ENCODE results near the gene USP44.

DNA sequence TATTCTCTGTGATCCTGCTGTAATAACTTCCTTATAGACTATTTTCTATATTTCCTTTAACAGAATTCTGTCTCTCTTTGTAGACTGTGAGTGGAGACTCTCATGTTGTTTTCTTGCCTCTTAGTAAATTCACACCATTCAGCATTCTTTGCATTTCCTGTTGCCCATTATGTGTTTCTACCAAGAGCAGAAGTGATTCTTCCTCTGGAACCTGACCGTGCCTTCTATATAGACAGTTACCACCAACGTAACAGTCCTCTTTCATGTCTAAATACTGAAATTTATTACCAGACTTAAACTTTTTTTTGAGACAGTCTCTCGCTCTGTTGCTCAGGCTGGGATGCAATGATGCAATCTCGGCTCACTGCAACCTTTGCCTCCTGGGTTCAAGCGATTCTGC is 46.2 kb downstream of the USP44 start:
- TF ChIP-seq, protein P1, sequence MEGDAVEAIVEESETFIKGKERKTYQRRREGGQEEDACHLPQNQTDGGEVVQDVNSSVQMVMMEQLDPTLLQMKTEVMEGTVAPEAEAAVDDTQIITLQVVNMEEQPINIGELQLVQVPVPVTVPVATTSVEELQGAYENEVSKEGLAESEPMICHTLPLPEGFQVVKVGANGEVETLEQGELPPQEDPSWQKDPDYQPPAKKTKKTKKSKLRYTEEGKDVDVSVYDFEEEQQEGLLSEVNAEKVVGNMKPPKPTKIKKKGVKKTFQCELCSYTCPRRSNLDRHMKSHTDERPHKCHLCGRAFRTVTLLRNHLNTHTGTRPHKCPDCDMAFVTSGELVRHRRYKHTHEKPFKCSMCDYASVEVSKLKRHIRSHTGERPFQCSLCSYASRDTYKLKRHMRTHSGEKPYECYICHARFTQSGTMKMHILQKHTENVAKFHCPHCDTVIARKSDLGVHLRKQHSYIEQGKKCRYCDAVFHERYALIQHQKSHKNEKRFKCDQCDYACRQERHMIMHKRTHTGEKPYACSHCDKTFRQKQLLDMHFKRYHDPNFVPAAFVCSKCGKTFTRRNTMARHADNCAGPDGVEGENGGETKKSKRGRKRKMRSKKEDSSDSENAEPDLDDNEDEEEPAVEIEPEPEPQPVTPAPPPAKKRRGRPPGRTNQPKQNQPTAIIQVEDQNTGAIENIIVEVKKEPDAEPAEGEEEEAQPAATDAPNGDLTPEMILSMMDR (IDR thresholded peaks at IDR 0.05) = no peak
- TF ChIP-seq POLR2A (IDR thresholded peaks at IDR 0.05) = no peak
